ENCODE results near the gene SCGB1C2.
A peak's percentile ranks its signal among the peaks of the same experiment; 100 is the strongest.
"Not testable (repeated sequence)": the region's sequence is repeated elsewhere in the genome, so short reads cannot be mapped to it uniquely, and the experiment has no call there.

Gene SCGB1C2

DNA sequence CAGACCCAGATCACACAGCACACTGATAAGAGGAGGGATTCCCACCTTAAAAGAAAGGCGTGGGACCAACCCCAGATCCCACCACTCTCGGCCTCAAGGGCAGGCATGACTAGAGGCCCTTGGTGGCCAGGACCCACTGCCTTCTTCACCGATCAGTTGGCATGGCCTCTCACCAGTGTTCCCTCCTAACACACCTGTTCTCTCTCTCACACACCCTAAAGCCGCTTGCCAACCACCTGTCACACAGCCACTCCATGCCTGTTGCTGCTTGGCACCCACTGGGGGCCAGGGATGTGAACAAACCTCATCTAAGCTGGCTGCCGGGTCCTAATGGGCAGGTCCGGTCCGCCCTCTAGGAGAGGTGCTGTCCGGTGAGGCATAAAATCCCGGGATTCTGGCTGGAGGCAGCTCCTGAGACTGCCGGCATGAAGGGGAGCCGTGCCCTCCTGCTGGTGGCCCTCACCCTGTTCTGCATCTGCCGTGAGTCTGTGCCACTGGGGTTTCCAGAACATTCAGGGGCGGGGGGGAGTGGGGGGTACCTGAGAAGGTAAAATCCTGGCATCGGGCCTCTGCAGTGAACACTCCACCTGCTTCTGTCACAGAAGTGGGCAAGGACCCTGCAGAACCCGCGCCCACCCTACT is at the start of gene SCGB1C2:
TSS of gene SCGB1C2 (plus strand) at position 404 of the 642 bp plus-strand sequence. CDS start at position 426, 22 bp downstream.
- DNase-seq = not testable (repeated sequence)

- not testable (repeated sequence) for DNase-seq
These were observed 24.3 kb upstream of the SCGB1C2 start for GRCh38 chr17:113111-113510.

DNA sequence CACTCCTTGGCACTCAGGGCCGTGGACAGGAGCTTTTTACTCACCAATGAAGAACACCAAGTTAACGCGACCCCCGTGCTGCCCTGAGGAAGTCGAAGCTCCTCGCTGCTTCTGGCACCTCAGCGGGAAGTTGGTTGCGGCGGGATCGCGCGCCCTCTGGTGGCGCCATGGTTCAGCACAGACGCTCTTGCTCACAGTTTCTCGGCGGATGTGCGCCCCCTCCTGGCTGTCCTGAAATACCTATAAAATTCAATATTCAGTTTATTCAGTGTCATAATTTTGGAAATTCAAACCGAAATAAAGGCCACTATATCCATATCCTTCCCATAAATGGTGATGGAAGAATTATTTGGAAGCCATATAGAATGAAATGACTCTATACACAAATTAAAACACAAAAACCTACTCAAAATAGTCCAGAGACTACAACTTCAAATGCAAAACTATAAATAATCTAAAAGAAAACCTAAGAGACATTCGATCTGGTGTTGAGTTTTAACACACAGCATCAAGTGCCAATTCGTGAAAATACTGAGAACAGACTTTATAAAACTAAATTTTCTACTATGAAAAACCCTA is 18.9 kb upstream of the SCGB1C2 start:
- not testable (repeated sequence) for DNase-seq

DNA sequence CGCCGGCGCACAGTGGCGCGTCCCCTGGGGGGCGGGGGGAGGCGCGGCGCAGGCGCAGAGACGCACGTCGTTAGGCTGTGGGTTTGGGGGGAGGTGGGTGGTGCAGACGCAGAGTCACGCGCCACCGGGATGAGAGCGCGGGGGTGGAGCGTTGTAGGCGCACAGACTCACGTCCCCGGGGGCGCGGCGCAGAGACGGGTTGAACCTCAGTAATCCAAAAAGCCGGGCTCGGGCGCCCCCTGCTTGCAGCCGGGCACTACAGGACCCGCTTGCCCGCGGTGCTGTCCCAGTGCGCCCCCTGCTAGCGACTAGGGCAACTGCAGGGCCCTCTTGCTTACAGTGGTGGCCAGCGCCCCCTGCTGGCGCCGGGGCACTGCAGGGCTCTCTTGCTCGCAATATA is 3.4 kb upstream of the SCGB1C2 start:
- DNase-seq = not testable (repeated sequence)

DNA sequence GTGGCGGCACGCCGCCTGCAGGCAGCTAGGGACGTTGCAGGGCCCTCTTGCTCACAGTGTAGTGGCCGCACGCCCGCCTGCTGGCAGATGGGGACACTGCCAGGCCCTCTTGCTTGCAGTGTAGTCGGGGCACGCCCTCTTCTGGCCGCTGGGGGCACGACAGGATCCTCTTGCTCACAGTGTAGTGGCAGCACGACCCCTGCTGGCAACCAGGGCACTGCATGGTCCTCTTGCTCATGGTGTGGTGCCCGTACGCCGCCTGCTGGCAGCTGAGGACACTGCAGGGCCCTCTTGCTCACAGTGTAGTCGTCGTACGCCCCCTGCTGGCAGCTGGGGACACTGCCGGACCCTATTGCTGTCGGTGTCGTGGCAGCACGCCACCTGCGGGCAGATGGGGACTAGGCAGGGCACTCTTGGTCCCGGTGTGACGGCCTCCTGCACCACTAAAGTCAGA is 3.0 kb upstream of the SCGB1C2 start:
- not testable (repeated sequence) for DNase-seq

- not testable (repeated sequence) for DNase-seq
These were observed 2.3 kb upstream of the SCGB1C2 start for GRCh38 chr17:135022-135421.

- DNase-seq = not testable (repeated sequence)
These were observed 1.5 kb upstream of the SCGB1C2 start for GRCh38 chr17:135895-136294.

DNA sequence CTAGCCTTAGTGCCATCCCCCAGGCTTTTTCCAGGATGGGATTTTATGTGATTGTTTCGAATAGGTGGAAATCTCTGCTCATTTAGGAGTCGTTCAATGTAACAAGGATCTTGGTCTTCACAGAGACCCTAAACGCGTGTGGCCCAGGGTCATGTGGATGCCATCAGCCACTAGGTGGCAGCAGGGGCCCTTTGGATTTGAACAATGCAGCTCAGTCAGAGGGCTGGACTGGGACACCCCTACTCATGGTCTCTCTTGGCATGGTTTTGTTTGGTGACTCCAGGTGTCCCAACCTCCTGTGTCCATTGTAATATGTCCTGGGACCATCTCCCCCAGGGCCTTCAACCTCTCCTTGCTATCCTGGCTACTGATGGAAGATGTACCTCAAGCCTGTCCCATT is 838 bp upstream of the SCGB1C2 start:
- not testable (repeated sequence) for DNase-seq

DNA sequence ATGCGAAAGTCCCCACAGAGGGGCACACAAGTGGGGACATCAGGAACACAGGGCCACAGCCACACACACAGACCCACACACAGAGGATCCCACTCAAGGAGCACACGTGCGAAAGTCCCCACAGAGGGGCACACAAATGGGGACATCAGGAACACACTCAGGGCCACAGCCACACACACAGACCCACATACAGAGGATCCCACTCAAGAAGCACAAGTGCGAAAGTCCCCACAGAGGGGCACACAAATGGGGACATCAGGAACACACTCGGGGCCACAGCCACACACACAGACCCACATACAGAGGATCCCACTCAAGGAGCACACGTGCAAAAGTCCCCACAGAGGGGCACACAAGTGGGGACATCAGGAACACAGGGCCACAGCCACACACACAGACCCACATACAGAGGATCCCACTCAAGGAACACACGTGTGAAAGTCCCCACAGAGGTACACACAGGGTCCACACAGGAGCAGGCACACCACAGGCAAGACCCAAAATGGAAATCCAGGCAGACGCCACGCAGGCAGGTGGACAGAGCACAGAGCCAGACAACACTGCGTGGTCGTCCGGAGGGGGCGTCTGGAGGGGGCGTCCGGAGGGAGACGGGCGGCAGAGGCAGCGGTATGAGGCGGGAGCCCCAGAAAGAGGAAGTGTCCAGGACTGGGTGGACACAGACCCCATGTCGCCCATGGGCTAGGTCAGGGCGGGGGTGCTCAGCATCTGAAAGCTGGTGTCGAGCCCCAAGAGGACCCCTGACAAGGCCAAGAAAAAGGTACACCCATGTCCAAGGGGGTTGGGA is 2.2 kb downstream of the SCGB1C2 start:
- not testable (repeated sequence) for DNase-seq

DNA sequence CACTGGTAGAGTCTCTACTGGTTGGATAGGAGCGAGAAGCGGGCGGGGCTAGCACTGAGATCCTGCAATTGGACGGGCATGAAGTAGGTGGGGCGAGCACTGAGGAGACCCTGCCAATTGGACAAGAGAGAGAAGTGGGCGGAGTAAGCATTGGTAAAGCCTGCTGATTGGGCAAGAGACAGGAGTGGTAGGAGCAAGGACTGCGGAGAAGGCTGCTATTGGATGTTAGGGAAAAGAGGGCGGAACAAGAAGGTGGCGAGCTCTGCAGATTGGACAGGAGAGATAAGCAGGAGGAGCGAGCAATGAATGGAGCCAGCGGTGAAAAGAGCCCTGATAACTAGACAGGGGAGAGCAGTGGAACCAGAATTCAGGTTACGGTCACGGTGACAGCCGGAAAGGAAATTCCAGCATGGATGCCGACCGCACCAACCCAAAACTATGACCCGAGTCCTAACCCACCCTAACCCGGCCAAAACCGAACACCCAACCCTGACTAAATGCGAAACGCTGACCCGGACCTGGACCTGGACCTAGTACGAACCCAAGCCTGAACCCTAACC is 4.8 kb downstream of the SCGB1C2 start:
- DNase-seq = peak; percentile 94

GRCh38 chr17:142876-143784 is 5.8 kb downstream of the SCGB1C2 start:
- DNase-seq = no peak

- peak; percentile 60 for DNase-seq
These were observed 6.5 kb downstream of the SCGB1C2 start for GRCh38 chr17:143785-144281.

DNA sequence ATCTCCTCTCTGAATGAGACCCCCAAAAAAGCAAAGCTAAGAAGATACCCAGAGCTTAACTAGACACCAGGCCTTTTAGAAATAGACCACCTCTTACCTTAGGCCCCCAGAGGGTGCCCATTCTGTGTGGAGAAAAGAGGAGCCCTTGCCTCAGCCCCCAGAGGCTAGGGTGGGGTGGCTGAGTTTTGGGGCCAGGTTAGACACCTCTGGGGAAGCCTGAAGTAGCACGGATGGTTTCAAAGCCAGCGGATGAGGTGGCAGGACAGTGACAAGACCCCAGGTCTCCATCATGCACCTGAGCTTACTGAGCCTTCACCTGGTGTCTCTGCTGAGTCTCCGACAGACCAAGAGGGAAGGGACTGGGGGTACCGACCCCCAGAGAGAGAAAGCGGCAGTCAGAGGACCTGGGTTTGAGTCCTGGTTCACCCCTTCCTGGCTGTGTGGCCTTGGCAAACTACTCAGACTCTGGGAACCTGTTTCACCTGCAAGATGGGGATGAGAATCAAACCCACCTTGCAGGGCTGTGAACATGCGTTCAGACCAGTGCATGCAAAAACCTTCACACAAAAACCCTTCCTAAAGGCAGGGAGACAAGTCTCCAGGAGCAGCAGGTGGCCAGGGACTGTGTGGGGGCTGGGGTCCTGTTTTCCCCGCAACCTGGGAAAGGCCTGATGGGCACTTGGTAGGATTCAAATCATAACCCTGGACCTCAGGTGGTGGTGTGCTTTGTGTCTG is 7.7 kb downstream of the SCGB1C2 start:
- no peak for DNase-seq

DNA sequence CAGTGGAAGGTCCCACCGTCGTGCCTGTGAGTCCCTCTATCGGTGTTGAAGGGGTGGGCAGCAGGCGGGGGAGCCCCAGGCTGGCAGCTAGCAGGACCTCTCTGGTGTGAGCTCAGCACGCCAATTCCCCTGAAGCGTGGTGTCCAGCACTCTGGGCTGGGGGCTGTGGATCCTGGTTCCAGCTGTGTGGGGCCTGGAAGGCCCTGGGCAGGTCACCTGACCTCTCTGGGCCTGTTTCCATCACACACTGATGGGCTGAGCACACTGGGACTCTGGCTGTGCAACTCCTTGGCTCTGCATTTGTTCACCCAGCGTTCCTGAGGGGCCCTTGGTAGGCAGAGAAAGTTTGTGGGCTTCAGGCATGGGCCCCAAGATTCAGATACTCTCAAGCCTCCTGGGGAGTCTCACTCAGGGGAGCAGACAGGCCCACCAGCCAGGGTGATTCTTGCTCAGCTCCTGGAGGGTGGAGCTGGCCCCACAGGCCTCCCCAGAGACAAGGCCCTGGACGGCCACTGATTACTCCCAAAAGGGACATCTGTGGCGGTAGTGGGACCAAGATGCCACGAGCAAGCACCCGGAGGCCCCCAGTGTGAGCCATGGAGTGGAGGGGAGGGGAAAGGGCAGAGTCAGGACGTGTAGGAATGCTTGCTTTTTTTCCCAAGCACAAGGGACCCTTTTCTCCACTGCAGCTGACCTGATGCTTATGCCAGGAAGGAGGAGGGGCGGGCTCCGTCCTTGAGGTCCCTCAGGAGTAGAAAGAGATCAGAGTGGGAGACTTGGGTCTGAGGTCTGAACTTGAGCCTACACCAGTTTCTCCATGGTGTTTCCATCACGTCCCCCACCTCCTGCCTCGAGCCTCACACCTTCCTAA is 8.5 kb downstream of the SCGB1C2 start:
- DNase-seq = no peak

DNA sequence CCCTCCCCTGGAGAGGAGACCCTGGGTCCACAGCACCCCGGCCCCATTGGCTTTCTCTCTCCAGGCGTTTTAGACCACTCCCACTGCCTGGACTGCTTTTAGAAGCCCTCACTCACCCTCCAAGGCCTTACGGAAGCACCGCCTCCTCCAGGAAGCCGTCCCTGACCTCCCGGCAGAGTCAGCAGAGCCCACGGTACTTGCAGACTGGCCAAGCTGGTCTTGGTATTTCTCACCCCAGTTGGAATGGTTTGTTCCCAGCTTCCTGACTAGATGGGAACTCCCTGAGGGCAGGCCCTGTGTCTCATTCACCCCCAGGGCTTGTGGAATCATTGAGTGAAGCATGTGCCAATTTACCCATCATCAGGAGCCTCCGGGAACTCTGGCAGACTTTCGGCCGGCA is 9.2 kb downstream of the SCGB1C2 start:
- no peak for DNase-seq

DNA sequence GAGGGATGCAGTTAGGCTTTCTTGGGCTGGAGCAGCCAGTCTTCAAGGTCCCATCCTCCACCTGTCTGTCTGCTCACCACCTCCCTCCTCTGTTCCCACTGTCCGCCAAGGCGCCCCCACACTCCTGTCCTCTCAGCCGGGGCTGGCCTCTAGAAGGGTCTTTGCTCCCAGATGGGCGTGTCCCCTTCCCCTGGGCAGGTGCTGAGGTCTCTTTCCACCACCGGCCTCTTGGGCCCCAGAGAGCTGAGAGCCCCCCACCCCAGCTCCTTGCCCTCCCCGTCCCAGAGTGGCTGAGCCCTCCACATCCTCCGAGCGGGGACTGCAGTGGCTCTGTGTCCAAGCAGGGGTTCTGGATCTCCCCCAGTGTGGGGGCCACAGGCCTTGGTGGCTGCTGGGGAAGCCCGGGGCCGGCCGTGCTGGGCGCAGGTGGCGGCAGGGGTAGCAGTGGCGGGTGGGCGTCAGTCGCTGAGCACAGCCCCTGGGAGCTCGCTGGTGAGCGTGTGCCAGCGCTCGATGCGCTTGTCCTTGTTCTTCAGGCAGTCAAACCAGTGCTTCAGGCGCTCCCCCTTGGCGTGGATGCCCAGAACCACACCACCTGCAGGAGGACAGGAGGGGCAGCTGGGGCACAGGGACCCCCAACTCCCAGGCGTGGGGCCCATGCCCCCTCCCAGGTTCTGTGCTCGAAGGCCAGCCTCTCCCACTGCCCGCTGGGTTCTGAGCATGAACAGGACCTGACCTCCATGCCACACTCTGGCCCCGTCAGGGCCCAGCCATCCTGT is 9.8 kb downstream of the SCGB1C2 start:
- DNase-seq = no peak

GRCh38 chr17:147796-148740 is 10.7 kb downstream of the SCGB1C2 start:
- DNase-seq = no peak

- no peak for DNase-seq
These were observed 11.4 kb downstream of the SCGB1C2 start for GRCh38 chr17:148757-149156.
